MCF 10A (cell line): ENCODE results near the gene RPL14. TPM values are rescaled to one million over a fixed set of nuclear protein-coding genes. Genes with fewer than 3 reads are reported as not detected.

Experiments
- BruUV-seq: library from RNA; stranded (reverse); fragments of 400-500 nt; replicated peaks from 2 replicates; lab custom pipeline; 2021; lab: Mats Ljungman, UMichigan
- CTCF ChIA-PET: fragments of 300-600 bp; sonication (Branson Sonifier 250); formaldehyde crosslinking; extraction: SDS; loops from one replicate; lab custom pipeline; 2021; ENCODE audit warnings: antibody characterized with exemption, inconsistent platforms; lab: Yijun Ruan, JAX
- POLR2A ChIA-PET: fragments of 300-600, 350-650 bp; sonication (Branson Sonifier 250); formaldehyde crosslinking; extraction: SDS; loops from one replicate; lab custom pipeline; 2020; ENCODE audit warnings: antibody characterized with exemption, inconsistent platforms; lab: Yijun Ruan, JAX
- DNase-seq: peaks from one replicate; pipeline ENCODE4 v3.0.0-alpha.2; 2018; ENCODE audit not compliant: unreplicated experiment
- H3K27ac Mint-ChIP-seq: one replicate; pipeline ENCODE4 v1.8.0; 2022; ENCODE audit warnings: mild to moderate bottlenecking, low read depth, mixed read lengths; ENCODE audit not compliant: unreplicated experiment
- H3K27me3 Mint-ChIP-seq: one replicate; pipeline ENCODE4 v1.8.0; 2022; ENCODE audit warnings: mixed read lengths; ENCODE audit not compliant: insufficient read depth, unreplicated experiment
- H3K36me3 Mint-ChIP-seq: one replicate; pipeline ENCODE4 v1.8.0; 2022; ENCODE audit warnings: mild to moderate bottlenecking, moderate library complexity, mixed read lengths; ENCODE audit not compliant: insufficient read depth, unreplicated experiment
- H3K4me1 Mint-ChIP-seq: one replicate; pipeline ENCODE4 v1.8.0; 2022; ENCODE audit warnings: mixed read lengths; ENCODE audit not compliant: insufficient read depth, unreplicated experiment
- H3K4me3 Mint-ChIP-seq: one replicate; pipeline ENCODE4 v1.8.0; 2022; ENCODE audit warnings: mild to moderate bottlenecking, moderate library complexity, mixed read lengths; ENCODE audit not compliant: unreplicated experiment
- H3K9me3 Mint-ChIP-seq: one replicate; pipeline ENCODE4 v1.8.0; 2022; ENCODE audit warnings: mixed read lengths; ENCODE audit not compliant: unreplicated experiment
- CTCF ChIP-seq: fragments of 200-600 bp; IDR thresholded peaks from one replicate; pipeline ENCODE4 v1.8.0; 2022; ENCODE audit warnings: antibody characterized with exemption, mild to moderate bottlenecking; ENCODE audit not compliant: unreplicated experiment
- intact Hi-C: fragments of 100-400 bp; cut with micrococcal nuclease; formaldehyde crosslinking; loops from 2 replicates; pipeline ENCODE4 v1.14.1; 2022
- total RNA-seq: library from RNA; stranded (reverse); gene quantifications from 2 replicates; pipeline ENCODE4 v1.2.3, GENCODE V29; 2022

The RPL14 gene
- total RNA-seq, 1 experiment from 2014 or later: 3,024 TPM

DNA sequence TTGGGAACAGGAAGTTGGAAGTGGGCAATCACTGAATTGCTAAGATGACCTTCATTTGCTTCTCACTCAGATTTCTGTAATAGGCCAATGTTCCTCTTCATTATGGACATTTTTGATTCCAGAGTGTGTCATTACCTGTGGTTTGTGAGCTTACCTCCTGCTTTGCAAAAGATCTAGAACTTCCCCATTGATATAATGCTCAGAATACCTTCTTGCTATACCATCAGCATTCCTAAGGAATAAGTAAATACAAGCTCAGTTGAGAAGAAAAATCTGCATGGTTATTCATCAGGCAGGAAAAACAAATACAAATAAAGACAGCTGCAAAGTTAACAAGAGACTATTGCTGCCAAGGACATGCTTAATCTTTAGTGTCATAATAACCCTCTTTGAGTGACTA is 5.6 kb upstream of the RPL14 start:
- Mint-ChIP-seq H3K4me1 (peaks cover 20% of the 10 kb centered on the region), H3K9me3 (no peaks in the 10 kb centered on the region), H3K27me3 (no peaks in the 10 kb centered on the region), H3K36me3 (peaks cover 12% of the 10 kb centered on the region), H3K27ac (no peak overlapping the region), H3K4me3 (no peak overlapping the region)
- intact Hi-C loops: no loop called here
- no peak for TF ChIP-seq CTCF
- DNase-seq: no peak
- BruUV-seq: no TSS peak
- POLR2A ChIA-PET: interaction anchor here (0.8 to 4.1 kb wide), 13 partner anchors 8 to 748 kb away, joined by 3 to 36 read pairs (median 6); partner anchors contain the start of genes CTNNB1, ZNF619 and ZNF621
- CTCF ChIA-PET: interaction anchor here (0.5 to 5.2 kb wide), 7 partner anchors 22 to 1248 kb away, joined by 3 to 38 read pairs (median 3); no protein-coding TSS in a partner anchor

DNA sequence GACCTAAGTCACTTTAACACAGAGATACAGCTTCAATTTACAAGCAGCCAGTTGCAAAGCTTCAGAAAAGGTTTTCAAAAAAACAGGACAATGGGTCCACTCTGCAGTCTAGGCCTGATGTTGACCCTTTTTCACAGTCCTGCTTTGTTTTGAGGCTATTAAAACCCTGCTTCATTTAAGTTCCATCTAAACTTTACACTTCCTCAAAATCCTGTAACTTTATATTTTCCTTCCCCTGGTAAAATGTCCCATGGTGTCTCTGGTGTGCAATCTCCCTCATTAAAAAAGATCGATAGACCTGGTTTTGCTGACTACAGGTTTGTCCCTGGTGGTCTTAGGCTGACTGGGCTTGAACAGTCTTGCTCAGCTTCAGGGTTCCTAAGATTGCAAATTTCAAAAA is 5.1 kb upstream of the RPL14 start:
- intact Hi-C loops: loop anchor here (2.0 kb wide), 2 partner anchors 53 to 73 kb away; partner anchors contain the start of gene ZNF621
- H3K27me3 Mint-ChIP-seq: no peaks in the 10 kb centered on the region
- POLR2A ChIA-PET: interaction anchor here (0.6 to 4.1 kb wide), 20 partner anchors 9 to 1044 kb away, joined by 3 to 36 read pairs (median 6); partner anchors contain the start of genes CTNNB1, ZNF619, ZNF620 and ZNF621
- CTCF ChIA-PET: interaction anchor here (0.5 to 5.2 kb wide), 9 partner anchors 8 to 260 kb away, joined by 3 to 38 read pairs (median 4); partner anchors contain the start of gene ZNF620
- peak overlapping the region; percentile 90 for H3K4me3 Mint-ChIP-seq
- TF ChIP-seq CTCF: no peak
- H3K36me3 Mint-ChIP-seq: peaks cover 15% of the 10 kb centered on the region
- peak overlapping the region; percentile 95 for H3K27ac Mint-ChIP-seq
- H3K4me1 Mint-ChIP-seq: peaks cover 20% of the 10 kb centered on the region
- BruUV-seq: no TSS peak
- H3K9me3 Mint-ChIP-seq: no peaks in the 10 kb centered on the region
- DNase-seq: no peak

DNA sequence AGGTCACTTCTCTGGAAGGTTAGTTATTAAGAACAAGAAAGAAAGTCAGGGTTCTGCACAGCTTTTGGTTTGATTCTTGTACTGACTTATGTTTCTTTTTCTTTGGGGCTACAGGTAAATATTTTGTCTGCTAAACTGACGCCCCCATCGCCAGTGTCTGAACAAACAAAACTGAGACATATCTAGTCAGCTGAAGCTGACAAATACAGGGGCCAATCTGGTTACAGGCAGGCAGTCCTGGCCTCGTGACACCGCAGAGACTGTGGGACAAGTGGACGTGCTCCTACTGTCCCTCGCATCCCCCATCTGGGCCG is 4.6 kb upstream of the RPL14 start:
- Mint-ChIP-seq H3K27ac (peak overlapping the region; percentile 95), H3K36me3 (peaks cover 17% of the 10 kb centered on the region), H3K4me1 (peaks cover 20% of the 10 kb centered on the region), H3K27me3 (no peaks in the 10 kb centered on the region), H3K9me3 (no peaks in the 10 kb centered on the region), H3K4me3 (peak overlapping the region; percentile 90)
- BruUV-seq: TSS peak; percentile 20
- no peak for TF ChIP-seq CTCF
- CTCF ChIA-PET: interaction anchor here (0.7 to 5.2 kb wide), 11 partner anchors 9 to 261 kb away, joined by 3 to 38 read pairs (median 3); partner anchors contain the start of gene ZNF620
- intact Hi-C loops: loop anchor here (2.0 kb wide), 2 partner anchors 52 to 72 kb away; partner anchors contain the start of gene ZNF621
- no peak for DNase-seq
- POLR2A ChIA-PET: interaction anchor here (0.5 to 4.1 kb wide), 21 partner anchors 9 to 1045 kb away, joined by 3 to 36 read pairs (median 5); partner anchors contain the start of genes CTNNB1, ZNF620 and ZNF621
